G401 (cell line): ENCODE results near the gene FLT3. TPM values are rescaled to one million over a fixed set of nuclear protein-coding genes. Genes with fewer than 3 reads are reported as not detected.
"Not testable (repeated sequence)": the region's sequence is repeated elsewhere in the genome, so short reads cannot be mapped to it uniquely, and the experiment has no call there.

Source experiments
- DNase-seq: peaks from one replicate; pipeline ENCODE4 v3.0.0-alpha.2; 2015; ENCODE audit warnings: low spot score
- in situ Hi-C: cut with HindIII; loops from 2 replicates; pipeline ENCODE4 v1.10.0; 2016; ENCODE audit warnings: low sequenced_read_pairs, mixed read lengths
- total RNA-seq: library from RNA; depleted of rRNA; stranded (reverse); fragments of >200 nt; shearing (Covaris generic); gene quantifications from 2 replicates; pipeline ENCODE4 v1.2.3, GENCODE V29; 2014; rRNA removed

Gene FLT3
- total RNA-seq: 0.12 TPM in 1 of 2 replicates, not detected in the other

- DNase-seq: peak; percentile 81
- in situ Hi-C loops: no loop called here
These were observed at the start of gene FLT3 for GRCh38 chr13:28100150-28101121. TSS of gene FLT3 (minus strand) at chr13:28100576. CDS start at chr13:28100510, 66 bp downstream.

GRCh38 chr13:28147495-28147894, 47.1 kb upstream of the FLT3 start:
- no peak for DNase-seq
- in situ Hi-C loops: no loop called here

- in situ Hi-C loops: no loop called here
- DNase-seq: no peak
These were observed 44.7 kb upstream of the FLT3 start for GRCh38 chr13:28145049-28145448.

DNA sequence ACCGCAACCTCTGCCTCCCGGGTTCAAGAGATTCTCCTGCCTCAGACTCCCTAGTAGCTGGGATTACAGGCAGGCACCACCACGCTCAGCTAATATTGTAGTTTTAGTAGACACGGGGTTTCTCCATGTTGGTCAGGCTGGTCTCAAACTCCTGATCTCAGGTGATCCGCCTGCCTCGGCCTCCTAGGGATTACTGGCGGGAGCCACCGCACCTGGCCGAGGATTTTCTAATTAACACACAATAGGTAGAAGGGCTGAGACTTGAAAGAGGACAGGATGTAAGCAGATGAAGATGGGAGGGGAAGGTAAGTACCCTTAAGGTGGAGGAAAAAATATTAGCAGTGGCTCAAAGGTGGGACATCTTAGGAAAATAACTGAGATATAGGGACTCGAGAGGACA, 41.2 kb upstream of the FLT3 start:
- in situ Hi-C loops: not testable (repeated sequence)
- DNase-seq: peak; percentile 51

- no peak for DNase-seq
- in situ Hi-C loops: no loop called here
These were observed 40.2 kb upstream of the FLT3 start for GRCh38 chr13:28140433-28141125.

- peak; percentile 67 for DNase-seq
- in situ Hi-C loops: no loop called here
These were observed 38.5 kb upstream of the FLT3 start for GRCh38 chr13:28138756-28139470.

DNA sequence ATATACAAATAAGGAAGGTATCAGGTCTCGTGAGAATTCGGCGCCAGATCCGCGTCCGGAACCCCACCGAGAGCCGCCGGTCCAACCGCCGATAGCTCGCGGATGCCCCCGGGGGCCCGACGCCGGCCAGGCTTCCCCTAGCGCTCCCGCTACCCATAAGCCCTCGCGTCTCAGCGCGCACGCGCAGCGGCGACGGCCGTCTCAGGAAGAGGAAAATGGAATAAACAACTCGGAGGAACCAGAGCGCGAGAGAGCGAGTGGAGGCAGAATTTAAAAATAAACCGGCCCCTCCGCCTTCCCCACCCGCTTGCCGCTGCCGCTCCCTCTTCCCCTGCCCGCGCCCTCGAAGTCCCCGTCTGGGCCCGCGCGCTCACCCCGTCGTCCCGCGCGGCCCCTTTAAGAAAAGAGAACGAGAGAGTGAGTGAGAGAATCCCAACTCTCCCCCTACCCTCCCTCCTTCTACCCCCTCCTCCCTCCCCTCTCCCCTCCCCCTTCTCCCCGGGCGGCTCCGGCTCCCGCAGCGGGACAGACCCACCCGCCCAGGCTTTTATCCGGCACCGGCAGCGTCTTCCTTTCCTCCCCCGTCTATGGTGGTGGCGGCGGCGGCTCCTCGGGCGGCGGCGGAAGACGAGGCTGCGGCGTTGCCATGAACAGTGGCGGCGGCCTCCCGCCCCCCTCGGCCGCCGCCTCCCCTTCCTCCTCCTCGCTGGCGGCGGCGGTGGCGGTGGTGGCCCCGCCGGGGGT, 37.8 kb upstream of the FLT3 start, which contains the start of gene PAN3:
PAN3 (plus strand) TSS at position 534 of the 744 bp plus-strand sequence; CDS start at position 647, 113 bp downstream.
- peak; percentile 86 for DNase-seq
- in situ Hi-C loops: no loop called here

- in situ Hi-C loops: no loop called here
- peak; percentile 96 for DNase-seq
These were observed 37.2 kb upstream of the FLT3 start for GRCh38 chr13:28137596-28137995.

GRCh38 chr13:28136916-28137315, 36.5 kb upstream of the FLT3 start:
- in situ Hi-C loops: no loop called here
- peak; percentile 63 for DNase-seq

DNA sequence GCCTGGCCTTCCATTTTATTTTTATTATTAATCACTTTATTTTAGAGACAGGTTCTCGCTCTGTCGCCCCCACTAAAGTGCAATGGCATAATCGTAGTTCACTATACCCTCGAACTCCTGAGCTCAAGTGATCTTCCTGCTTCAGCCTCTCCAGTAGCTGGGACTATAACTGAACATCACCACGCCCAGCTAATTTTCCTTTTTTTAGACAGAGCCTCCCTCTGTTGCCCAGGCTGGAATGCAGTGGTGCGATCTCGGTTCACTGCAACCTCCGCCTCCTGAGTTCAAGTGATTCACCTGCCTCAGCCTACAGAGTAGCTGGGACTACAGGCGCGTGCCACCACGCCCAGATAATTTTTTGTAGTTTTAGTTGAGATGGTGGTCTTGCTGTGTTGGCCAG, 31.3 kb upstream of the FLT3 start:
- no peak for DNase-seq
- in situ Hi-C loops: no loop called here

DNA sequence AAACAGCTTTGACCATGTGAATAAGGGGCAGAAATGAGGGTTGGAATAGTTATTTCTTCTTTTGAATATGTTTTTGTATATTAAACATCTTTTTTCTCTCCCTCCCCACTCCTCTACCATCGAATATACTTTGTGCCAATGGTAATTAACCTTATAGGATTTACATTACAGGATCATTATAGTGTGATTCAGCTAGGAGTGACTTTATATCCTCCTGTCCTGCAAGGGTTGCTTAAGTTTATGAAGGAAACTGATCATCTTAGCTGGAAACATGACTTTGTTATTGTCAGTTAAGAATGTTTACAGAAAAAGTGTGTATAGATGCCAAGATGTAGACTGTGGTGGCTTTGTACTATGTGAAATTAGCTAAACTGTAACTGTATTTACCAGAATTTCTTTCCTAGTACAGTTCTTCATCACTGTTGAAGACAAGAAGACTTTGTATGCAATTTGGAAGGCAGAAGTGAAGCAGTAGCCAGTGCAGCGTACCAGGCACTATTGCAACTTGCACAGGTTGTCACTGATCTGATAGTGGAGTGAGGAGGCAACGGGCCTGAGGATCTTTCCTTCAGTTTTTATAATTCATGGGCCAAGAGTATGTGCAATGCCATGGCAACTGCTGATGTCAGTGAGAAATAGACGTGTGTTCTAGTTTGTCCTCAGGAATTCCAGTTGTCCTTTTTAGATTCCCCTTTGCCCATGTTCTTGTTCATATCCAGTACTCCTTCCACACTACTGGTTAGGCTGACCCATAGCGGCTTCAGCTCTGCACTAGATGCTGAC, 29.7 kb upstream of the FLT3 start:
- DNase-seq: no peak
- in situ Hi-C loops: no loop called here

GRCh38 chr13:28128926-28129325, 28.6 kb upstream of the FLT3 start:
- DNase-seq: no peak
- in situ Hi-C loops: no loop called here

GRCh38 chr13:28128030-28128429, 27.7 kb upstream of the FLT3 start:
- peak; percentile 99 for DNase-seq
- in situ Hi-C loops: no loop called here

DNA sequence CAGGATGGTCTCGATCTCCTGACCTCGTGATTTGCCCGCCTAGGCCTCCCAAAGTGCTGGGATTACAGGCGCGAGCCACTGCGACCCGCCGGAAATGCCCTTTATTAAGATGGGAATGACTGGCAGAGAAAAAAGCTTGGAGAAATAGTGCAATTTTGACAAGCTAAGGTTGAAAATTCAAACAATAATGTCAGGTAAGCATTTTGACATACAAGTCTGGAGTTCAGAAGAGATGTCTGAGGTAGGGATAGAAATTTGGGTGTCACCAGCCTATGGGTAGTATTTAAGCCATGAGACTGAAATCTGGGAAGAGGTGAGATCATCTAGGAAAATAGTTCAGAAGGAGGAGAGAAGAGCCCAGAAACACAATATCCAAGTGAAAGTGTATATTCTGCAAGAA, 20.8 kb upstream of the FLT3 start:
- in situ Hi-C loops: no loop called here
- no peak for DNase-seq

GRCh38 chr13:28120317-28120716, 19.9 kb upstream of the FLT3 start:
- in situ Hi-C loops: no loop called here
- DNase-seq: no peak

GRCh38 chr13:28117689-28118377, 17.5 kb upstream of the FLT3 start:
- DNase-seq: peak; percentile 94
- in situ Hi-C loops: no loop called here

DNA sequence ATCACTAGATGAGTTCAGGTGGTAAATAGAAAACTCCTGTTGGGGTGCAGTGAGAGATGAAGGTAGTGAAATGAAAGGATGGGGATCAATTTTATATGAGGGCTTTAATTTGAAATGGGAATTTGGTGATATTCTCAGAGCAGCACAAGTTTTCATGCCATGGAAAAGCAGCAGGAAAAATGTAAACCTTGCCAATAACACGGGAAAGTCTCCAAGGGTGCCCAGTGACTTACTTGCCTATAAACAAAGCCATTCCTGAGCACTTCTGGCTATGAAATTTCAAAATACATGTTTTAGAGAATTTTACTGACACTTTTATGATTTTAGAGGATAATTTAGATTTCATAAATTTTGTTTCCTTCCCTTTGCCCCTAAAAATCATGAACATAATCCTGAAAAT, 16.4 kb upstream of the FLT3 start:
- in situ Hi-C loops: no loop called here

DNA sequence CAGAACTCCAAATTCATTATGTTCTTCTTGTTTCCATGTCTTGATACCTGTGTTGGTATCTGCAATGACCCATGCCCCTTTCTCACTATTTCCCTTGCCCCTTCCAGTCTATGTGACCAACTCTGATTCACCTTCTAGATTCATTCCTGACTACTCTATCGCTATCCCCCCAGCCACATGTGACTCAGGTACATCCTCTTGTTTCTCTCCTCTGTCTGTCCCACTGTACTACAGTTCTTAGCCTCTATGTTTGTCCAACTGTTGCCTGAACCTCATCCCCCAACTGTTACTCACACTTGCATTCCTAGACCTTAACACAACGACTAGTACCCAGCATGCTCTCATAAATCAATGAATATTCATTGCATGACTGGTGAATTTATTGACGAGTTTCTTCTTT, 10.0 kb upstream of the FLT3 start:
- in situ Hi-C loops: no loop called here
- DNase-seq: no peak

More for the DNA sequence above, 16.4 kb upstream of the FLT3 start:
- peak; percentile 75 for DNase-seq
